Measurements from ENCODE around the gene SSUH2. TPM values are rescaled to one million over a fixed set of nuclear protein-coding genes. Genes with fewer than 3 reads are reported as not detected.
A peak's percentile ranks its signal among the peaks of the same experiment; 100 is the strongest.

The SSUH2 gene
- polyA plus RNA-seq, 4 donors, result 15.8 to 308 (median 121) TPM

DNA sequence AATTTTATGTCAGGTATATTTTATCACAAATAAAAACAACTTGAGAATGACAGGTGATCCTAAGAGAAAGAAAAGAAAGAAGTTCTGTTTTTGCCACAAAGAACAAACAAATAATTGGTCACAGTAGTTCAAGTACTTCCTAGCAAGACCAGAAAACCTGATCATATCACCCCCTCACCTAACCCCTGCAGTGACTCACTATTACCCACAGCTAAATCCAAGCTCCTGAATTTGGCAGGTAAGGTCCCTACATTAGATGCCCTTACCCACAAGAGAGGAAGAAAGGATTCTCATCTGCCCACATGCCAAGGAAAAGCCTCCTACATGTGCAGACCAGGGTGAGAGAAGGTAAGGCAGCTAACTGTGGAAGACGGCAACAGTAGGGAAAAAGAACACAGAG, 4.4 kb downstream of the SSUH2 start:
- no peak for FAIRE-seq

DNA sequence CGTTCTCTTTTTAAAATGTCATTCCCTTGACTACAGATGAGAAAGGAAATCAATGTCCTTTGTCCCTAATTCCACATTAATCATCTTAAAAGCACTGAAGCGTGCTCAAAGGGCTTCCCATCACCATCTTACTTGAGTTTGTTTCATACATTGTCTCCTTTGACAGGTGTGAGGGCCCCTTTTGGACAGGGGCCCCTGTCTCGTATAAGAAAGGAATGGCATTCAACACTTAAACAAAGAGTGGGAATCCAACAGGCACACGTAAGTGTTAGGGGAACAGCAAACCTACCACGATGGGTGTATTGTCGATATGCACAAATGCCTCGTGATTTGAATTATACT, 5.0 kb downstream of the SSUH2 start:
- FAIRE-seq (no peak), DNase-seq (no peak)
- Histone ChIP-seq H3K27ac (ENCODE audit: low read depth in 1 of 3, low read length in 2 of 3) (no peak overlapping the region), H3K4me1 (ENCODE audit: control insufficient read depth in 3 of 3, insufficient read depth in 2 of 3, low read depth in 1 of 3, low read length in 2 of 3) (peaks cover 0 to 28% (median 3%) of the 10 kb centered on the region in 3 donors), H3K27me3 (ENCODE audit: control insufficient read depth in 3 of 3, insufficient read depth in 3 of 3, low read length in 3 of 3) (no peaks in the 10 kb centered on the region), H3K36me3 (ENCODE audit: control insufficient read depth in 3 of 3, insufficient read depth in 2 of 3, low read depth in 1 of 3, low read length in 3 of 3) (peaks cover 0 to 13% (median 0%) of the 10 kb centered on the region in 3 donors), H3K9me3 (ENCODE audit: control insufficient read depth in 2 of 2, insufficient read depth in 1 of 2, low read depth in 1 of 2, low read length in 1 of 2) (peaks cover 0 to 9% of the 10 kb centered on the region in 2 donors), H3K4me3 (ENCODE audit: low read depth in 1 of 3, low read length in 3 of 3) (no peak overlapping the region)
- 82 to 88% (median 84%) methylated on average over 7 of the region's 7 CpGs for WGBS, 3 donors

More for the DNA sequence above, 4.4 kb downstream of the SSUH2 start:
- H3K36me3 ChIP-seq (ENCODE audit: control insufficient read depth in 3 of 3, insufficient read depth in 2 of 3, low read depth in 1 of 3, low read length in 3 of 3), result peaks cover 0 to 14% (median 0%) of the 10 kb centered on the region in 3 donors
- no peaks in the 10 kb centered on the region for H3K27me3 ChIP-seq (ENCODE audit: control insufficient read depth in 3 of 3, insufficient read depth in 3 of 3, low read length in 3 of 3)
- 92 to 95% (median 93%) methylated on average over 1 of the region's 1 CpG for WGBS, 3 donors
- H3K27ac ChIP-seq (ENCODE audit: low read depth in 1 of 3, low read length in 2 of 3), result no peak overlapping the region
- peaks cover 0 to 9% of the 10 kb centered on the region in 2 donors for H3K9me3 ChIP-seq (ENCODE audit: control insufficient read depth in 2 of 2, insufficient read depth in 1 of 2, low read depth in 1 of 2, low read length in 1 of 2)
- peaks cover 0 to 28% (median 5%) of the 10 kb centered on the region in 3 donors for H3K4me1 ChIP-seq (ENCODE audit: control insufficient read depth in 3 of 3, insufficient read depth in 2 of 3, low read depth in 1 of 3, low read length in 2 of 3)
- no peak for DNase-seq
- no peak overlapping the region for H3K4me3 ChIP-seq (ENCODE audit: low read depth in 1 of 3, low read length in 3 of 3)

DNA sequence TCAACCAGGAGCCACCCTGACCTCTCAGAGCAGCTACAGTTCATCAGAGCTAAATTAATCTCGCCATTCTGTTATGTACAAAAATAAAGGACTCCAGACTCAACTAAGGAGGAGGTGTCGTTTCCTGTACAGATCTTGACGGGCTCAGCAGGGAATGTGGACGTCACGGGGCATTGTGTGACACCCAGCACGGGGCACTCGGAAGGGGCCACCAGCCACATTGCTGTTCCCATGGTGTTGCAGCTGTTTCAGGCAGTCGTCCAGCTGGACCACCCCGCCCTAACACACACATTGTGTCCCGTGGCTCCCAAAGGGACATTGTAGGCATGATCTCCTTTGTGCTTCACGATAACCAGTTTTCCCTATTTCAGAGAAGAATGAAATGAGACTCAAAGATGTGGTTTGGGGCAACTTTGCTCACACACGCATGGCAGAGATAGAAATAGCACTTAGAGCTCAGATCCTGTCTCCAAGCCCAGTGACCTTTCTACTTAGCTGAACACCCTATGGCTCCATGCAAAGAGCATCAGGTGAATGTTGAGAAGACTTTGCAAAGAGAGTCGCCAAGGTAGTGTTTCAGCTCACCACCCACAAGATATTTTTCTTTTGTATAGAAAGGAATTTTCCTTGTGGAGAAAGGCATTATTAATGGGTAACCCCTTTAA, 5.5 kb downstream of the SSUH2 start:
- Histone ChIP-seq H3K9me3 (ENCODE audit: control insufficient read depth in 2 of 2, insufficient read depth in 1 of 2, low read depth in 1 of 2, low read length in 1 of 2) (peaks cover 0 to 9% of the 10 kb centered on the region in 2 donors), H3K4me3 (ENCODE audit: low read depth in 1 of 3, low read length in 3 of 3) (no peak overlapping the region), H3K36me3 (ENCODE audit: control insufficient read depth in 3 of 3, insufficient read depth in 2 of 3, low read depth in 1 of 3, low read length in 3 of 3) (peaks cover 0 to 18% (median 0%) of the 10 kb centered on the region in 3 donors), H3K27ac (ENCODE audit: low read depth in 1 of 3, low read length in 2 of 3) (no peak overlapping the region), H3K4me1 (ENCODE audit: control insufficient read depth in 3 of 3, insufficient read depth in 2 of 3, low read depth in 1 of 3, low read length in 2 of 3) (peaks cover 0 to 30% (median 3%) of the 10 kb centered on the region in 3 donors), H3K27me3 (ENCODE audit: control insufficient read depth in 3 of 3, insufficient read depth in 3 of 3, low read length in 3 of 3) (no peaks in the 10 kb centered on the region)
- 78 to 86% (median 86%) methylated on average over 13 of the region's 13 CpGs for WGBS, 3 donors
- DNase-seq (no peak), FAIRE-seq (no peak)

DNA sequence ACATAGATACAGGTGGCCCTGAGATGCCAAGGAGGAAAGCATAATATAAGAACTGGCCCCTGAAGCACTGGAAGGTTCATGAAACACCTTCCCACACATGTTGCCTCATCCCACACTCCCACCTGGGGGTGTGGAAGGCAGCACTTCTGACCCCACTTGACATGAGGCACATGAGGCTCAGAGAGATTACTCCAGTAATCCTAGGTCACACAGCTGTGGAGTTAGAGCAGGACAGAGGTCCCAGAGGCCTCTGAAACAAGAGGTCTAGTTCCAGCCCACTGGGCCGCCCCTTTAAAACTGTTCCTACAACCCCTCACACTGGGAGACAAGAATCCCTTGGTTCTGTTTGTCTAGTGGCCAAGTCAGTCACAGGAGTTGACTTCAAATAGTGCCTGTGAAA, 7.2 kb downstream of the SSUH2 start:
- 88 to 93% (median 92%) methylated on average over 1 of the region's 1 CpG for WGBS, 3 donors
- no peak for FAIRE-seq
- Histone ChIP-seq H3K4me3 (ENCODE audit: low read depth in 1 of 3, low read length in 3 of 3) (no peak overlapping the region), H3K4me1 (ENCODE audit: control insufficient read depth in 3 of 3, insufficient read depth in 2 of 3, low read depth in 1 of 3, low read length in 2 of 3) (peaks cover 0 to 30% (median 3%) of the 10 kb centered on the region in 3 donors), H3K36me3 (ENCODE audit: control insufficient read depth in 3 of 3, insufficient read depth in 2 of 3, low read depth in 1 of 3, low read length in 3 of 3) (peaks cover 0 to 23% (median 0%) of the 10 kb centered on the region in 3 donors), H3K27ac (ENCODE audit: low read depth in 1 of 3, low read length in 2 of 3) (peak overlapping the region in 2 of 3 donors; percentile 30 to 75), H3K9me3 (ENCODE audit: control insufficient read depth in 2 of 2, insufficient read depth in 1 of 2, low read depth in 1 of 2, low read length in 1 of 2) (peaks cover 0 to 9% of the 10 kb centered on the region in 2 donors), H3K27me3 (ENCODE audit: control insufficient read depth in 3 of 3, insufficient read depth in 3 of 3, low read length in 3 of 3) (no peaks in the 10 kb centered on the region)
- DNase-seq, result no peak

DNA sequence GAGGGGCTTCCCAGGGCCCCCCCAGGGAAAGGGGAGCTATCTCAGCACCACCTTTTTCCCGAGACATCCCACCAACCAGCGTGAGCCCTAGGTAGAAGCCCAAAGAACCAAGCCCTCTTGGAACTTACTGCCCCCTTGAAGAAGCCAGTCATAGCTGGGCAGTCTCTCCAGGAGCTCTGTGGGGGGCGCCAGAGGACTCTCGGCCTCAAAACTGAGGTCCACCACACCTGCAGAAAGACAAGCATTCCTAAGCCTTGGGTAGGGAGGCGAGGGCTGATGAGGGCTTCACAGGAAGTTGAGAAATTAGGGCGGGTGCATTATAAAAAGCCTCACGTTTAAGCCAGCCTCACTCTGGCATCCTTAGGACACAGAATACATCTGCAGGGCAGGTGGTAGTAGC, 9.0 kb downstream of the SSUH2 start:
- Histone ChIP-seq H3K27me3 (ENCODE audit: control insufficient read depth in 3 of 3, insufficient read depth in 3 of 3, low read length in 3 of 3) (no peaks in the 10 kb centered on the region), H3K36me3 (ENCODE audit: control insufficient read depth in 3 of 3, insufficient read depth in 2 of 3, low read depth in 1 of 3, low read length in 3 of 3) (peaks cover 0 to 24% (median 0%) of the 10 kb centered on the region in 3 donors), H3K4me3 (ENCODE audit: low read depth in 1 of 3, low read length in 3 of 3) (no peak overlapping the region), H3K27ac (ENCODE audit: low read depth in 1 of 3, low read length in 2 of 3) (peak overlapping the region in 1 of 3 donors; percentile 62), H3K9me3 (ENCODE audit: control insufficient read depth in 2 of 2, insufficient read depth in 1 of 2, low read depth in 1 of 2, low read length in 1 of 2) (peaks cover 0 to 9% of the 10 kb centered on the region in 2 donors), H3K4me1 (ENCODE audit: control insufficient read depth in 3 of 3, insufficient read depth in 2 of 3, low read depth in 1 of 3, low read length in 2 of 3) (peaks cover 0 to 45% (median 3%) of the 10 kb centered on the region in 3 donors)
- peak in 1 of 2 donors; percentile 66 for DNase-seq
- WGBS, 3 donors, result 71 to 78% (median 72%) methylated on average over 7 of the region's 7 CpGs
- FAIRE-seq, result no peak

DNA sequence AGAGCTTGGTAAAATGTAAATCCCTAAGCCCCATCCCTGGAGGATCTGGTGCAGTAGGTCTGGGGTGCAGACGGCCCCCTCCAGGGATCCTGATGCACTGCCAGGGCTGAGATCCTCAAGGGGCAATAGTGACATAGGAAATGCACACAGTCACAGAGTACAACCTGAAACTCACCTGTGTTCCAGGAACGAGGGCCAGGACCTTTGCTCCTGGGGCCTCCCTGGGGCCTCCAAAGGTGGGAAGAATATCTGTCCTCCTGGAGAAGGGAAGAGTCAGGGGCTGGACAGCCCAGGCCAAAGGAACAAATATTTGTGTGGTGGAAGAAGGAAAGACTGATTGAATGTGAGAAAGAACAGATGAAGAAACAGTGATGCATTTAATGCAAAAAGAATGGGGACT, 9.5 kb downstream of the SSUH2 start:
- peaks cover 0 to 46% (median 3%) of the 10 kb centered on the region in 3 donors for H3K4me1 ChIP-seq (ENCODE audit: control insufficient read depth in 3 of 3, insufficient read depth in 2 of 3, low read depth in 1 of 3, low read length in 2 of 3)
- peaks cover 0 to 25% (median 0%) of the 10 kb centered on the region in 3 donors for H3K36me3 ChIP-seq (ENCODE audit: control insufficient read depth in 3 of 3, insufficient read depth in 2 of 3, low read depth in 1 of 3, low read length in 3 of 3)
- H3K27ac ChIP-seq (ENCODE audit: low read depth in 1 of 3, low read length in 2 of 3), result peak overlapping the region in 1 of 3 donors; percentile 62
- FAIRE-seq (no peak), DNase-seq (peak; percentile 59 to 77)
- H3K4me3 ChIP-seq (ENCODE audit: low read depth in 1 of 3, low read length in 3 of 3), result no peak overlapping the region
- WGBS, 3 donors, result 32 to 65% (median 34%) methylated on average over 2 of the region's 2 CpGs
- H3K27me3 ChIP-seq (ENCODE audit: control insufficient read depth in 3 of 3, insufficient read depth in 3 of 3, low read length in 3 of 3), result no peaks in the 10 kb centered on the region
- H3K9me3 ChIP-seq (ENCODE audit: control insufficient read depth in 2 of 2, insufficient read depth in 1 of 2, low read depth in 1 of 2, low read length in 1 of 2), result peaks cover 0 to 9% of the 10 kb centered on the region in 2 donors

DNA sequence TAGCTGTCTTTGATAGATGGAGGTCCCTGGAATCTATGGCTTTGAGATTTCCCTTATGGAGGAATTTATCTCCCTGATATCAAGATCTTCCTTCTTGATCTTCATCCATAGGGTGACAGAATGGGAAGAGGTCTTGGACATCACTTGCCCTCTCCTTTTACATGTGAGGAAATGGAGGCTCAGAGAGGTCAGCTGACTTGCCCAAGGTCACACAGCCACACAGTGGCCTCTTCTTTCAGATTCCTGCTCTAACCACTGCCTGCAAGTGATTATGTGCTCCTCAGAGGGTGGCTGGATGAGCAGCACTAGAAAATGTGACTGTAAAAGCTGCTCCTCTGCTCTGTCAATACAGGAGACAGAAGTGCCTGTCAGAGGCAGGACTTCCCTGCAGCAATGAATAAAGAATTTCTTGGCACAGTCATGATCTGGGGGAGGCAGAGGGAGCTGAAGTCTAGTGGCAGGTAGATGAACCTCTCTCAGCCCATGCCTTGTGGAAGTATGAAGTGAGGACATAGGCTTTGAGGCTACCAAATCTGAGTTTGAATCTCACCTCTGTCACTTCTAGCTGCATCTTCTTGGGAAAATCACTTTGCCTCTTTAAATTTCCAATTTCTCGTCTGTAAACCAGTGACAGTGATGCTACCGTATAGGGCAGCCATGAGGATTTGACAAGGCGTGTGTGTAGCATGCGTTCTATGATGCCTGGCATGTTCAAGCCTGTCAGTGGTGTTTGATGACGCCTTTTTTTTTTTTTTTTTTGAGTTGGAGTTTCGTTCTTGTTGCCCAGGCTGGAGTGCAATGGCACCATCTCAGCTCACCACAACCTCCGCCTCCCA, 12.0 kb downstream of the SSUH2 start:
- Histone ChIP-seq H3K36me3 (ENCODE audit: control insufficient read depth in 3 of 3, insufficient read depth in 2 of 3, low read depth in 1 of 3, low read length in 3 of 3) (peaks cover 0 to 39% (median 0%) of the 10 kb centered on the region in 3 donors), H3K4me3 (ENCODE audit: low read depth in 1 of 3, low read length in 3 of 3) (no peak overlapping the region), H3K4me1 (ENCODE audit: control insufficient read depth in 3 of 3, insufficient read depth in 2 of 3, low read depth in 1 of 3, low read length in 2 of 3) (peaks cover 0 to 49% (median 3%) of the 10 kb centered on the region in 3 donors), H3K27me3 (ENCODE audit: control insufficient read depth in 3 of 3, insufficient read depth in 3 of 3, low read length in 3 of 3) (no peaks in the 10 kb centered on the region), H3K27ac (ENCODE audit: low read depth in 1 of 3, low read length in 2 of 3) (no peak overlapping the region), H3K9me3 (ENCODE audit: control insufficient read depth in 2 of 2, insufficient read depth in 1 of 2, low read depth in 1 of 2, low read length in 1 of 2) (peaks cover 0 to 9% of the 10 kb centered on the region in 2 donors)
- FAIRE-seq (no peak), DNase-seq (no peak)
- WGBS, 3 donors, result 87 to 91% (median 87%) methylated on average over 7 of the region's 7 CpGs

DNA sequence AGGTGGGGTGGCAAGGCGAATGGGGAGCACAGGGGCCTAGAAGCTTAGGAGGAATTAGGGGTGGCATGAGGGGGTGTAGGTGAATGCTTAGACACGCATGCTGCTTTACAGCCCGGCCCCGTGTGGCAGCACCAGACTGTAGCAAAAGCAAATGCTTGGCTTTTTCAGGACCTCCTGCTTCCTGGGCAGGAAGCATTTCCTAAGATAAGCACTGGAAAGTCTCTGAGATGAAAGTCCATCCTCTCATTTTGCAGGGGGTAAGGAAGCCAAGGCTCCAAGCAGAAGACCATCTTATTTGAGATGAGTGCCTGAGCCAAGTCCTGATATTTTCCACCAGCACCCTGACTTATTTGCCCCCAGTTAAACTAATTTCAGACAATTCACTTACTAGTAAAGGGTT, 12.9 kb downstream of the SSUH2 start:
- Histone ChIP-seq H3K4me3 (ENCODE audit: low read depth in 1 of 3, low read length in 3 of 3) (no peak overlapping the region), H3K36me3 (ENCODE audit: control insufficient read depth in 3 of 3, insufficient read depth in 2 of 3, low read depth in 1 of 3, low read length in 3 of 3) (peaks cover 0 to 44% (median 2%) of the 10 kb centered on the region in 3 donors), H3K4me1 (ENCODE audit: control insufficient read depth in 3 of 3, insufficient read depth in 2 of 3, low read depth in 1 of 3, low read length in 2 of 3) (peaks cover 0 to 42% (median 3%) of the 10 kb centered on the region in 3 donors), H3K9me3 (ENCODE audit: control insufficient read depth in 2 of 2, insufficient read depth in 1 of 2, low read depth in 1 of 2, low read length in 1 of 2) (peaks cover 0 to 7% of the 10 kb centered on the region in 2 donors), H3K27me3 (ENCODE audit: control insufficient read depth in 3 of 3, insufficient read depth in 3 of 3, low read length in 3 of 3) (no peaks in the 10 kb centered on the region), H3K27ac (ENCODE audit: low read depth in 1 of 3, low read length in 2 of 3) (peak overlapping the region in 2 of 3 donors; percentile 17 to 54)
- FAIRE-seq (no peak), DNase-seq (peak; percentile 40 to 61)
- 30 to 57% (median 38%) methylated on average over 4 of the region's 4 CpGs for WGBS, 3 donors
